ENCODE measurements around the gene ZNF138.

DNA sequence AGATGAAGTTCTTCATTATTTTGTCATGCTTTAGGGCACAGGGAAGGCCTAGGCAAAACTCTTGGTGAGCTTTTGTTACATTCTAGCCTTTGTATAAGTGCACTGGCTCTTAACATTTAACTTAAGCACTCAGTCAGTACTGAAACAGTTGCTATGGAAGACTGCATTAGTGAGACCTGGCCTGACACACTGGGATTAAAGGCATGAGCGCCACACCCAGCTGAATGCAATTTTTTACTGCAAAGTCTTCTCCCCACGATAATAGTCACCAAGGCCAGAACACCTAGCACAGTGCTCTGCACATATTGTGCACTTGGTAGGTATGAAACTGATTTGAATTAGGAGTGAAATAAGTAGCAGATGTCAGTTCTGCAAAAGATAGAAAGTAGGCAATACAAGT, 41.2 kb upstream of the ZNF138 start:
- TF ChIP-seq CTCF (IDR thresholded peaks at IDR 0.05) = no peak
- no peak for TF ChIP-seq POLR2A (IDR thresholded peaks at IDR 0.05)
